Measurements from ENCODE around the gene LHFPL2. TPM values are rescaled to one million over a fixed set of nuclear protein-coding genes. Genes with fewer than 3 reads are reported as not detected.
A peak's percentile ranks its signal among the peaks of the same experiment; 100 is the strongest.

LHFPL2 gene
- total and polyA plus RNA-seq, 2 of the 4 experiments (the other 2 are of a cell fraction) = 6.5 to 11.3 TPM

DNA sequence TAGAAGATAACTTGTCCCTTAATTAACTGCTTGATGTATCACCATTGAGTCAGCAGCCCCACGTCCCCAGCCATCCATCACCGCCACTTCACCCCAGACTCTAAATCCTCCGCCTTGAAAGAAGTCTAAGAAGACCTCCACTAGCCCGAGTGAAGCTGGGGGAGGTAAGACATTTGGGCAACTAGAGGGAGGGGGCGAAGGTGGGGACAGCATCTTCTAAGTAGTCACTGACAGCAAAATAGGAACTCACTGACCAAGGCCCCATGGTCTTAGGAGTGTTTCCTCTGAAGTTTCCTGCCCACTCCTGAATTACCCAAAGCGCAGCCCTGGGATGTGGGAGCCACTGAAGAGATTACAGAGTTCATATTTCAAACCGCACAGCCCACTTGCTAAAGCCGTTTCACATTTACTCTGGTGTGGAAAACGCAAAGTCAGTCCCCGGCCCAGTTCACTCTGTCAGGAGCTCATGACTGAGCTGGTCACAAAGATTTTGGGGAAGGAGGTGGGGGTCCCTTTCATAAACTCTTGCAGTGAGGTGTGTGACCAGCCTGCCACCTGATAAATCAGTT is 107.4 kb downstream of the LHFPL2 start:
- no TSS peak for BruUV-seq (replicated peaks)
- CTCF ChIA-PET = interaction anchor here (1.2 kb wide), 1 partner anchor 8 kb away, joined by 5 read pairs; no protein-coding TSS in a partner anchor
- no peak overlapping the region for H4K5ac ChIP-seq (ENCODE audit: low read depth, low read length)
- no peak overlapping the region for H3K9ac ChIP-seq (ENCODE audit: low read depth, low read length)
- H2AFZ ChIP-seq (replicated peaks; ENCODE audit: low read length, poor library complexity) = no peak overlapping the region
- WGBS, 2 experiments (ENCODE audit: extremely low coverage in 2 of 2, insufficient read length in 1 of 2) = 70% methylated on average over 4 of the region's 10 CpGs; no CpG with 5 or more reads in 1 of the 2 experiments
- dilution Hi-C loops (cut with HindIII; ENCODE audit: low sequenced_read_pairs, unreplicated experiment) = no loop called here
- H3K4me3 ChIP-seq (ENCODE audit: insufficient read depth, low read depth, low read length) = no peak overlapping the region
- DNase-seq (no peak), ATAC-seq (ENCODE audit: low read depth) (no peak)
- no peak overlapping the region for H3K27ac ChIP-seq (ENCODE audit: insufficient read depth, low read length)
- no peak overlapping the region for H2BK20ac ChIP-seq (ENCODE audit: low read depth, low read length)
- H3K56ac ChIP-seq (ENCODE audit: extremely low read depth, insufficient read depth, low read length) = no peak overlapping the region
- H3K27me3 ChIP-seq (ENCODE audit: control insufficient read depth, insufficient read depth, low read length) = no peaks in the 10 kb centered on the region
- no peaks in the 10 kb centered on the region for H3K9me3 ChIP-seq (ENCODE audit: control insufficient read depth, insufficient read depth, low read length)
- H3K36me3 ChIP-seq (ENCODE audit: control insufficient read depth, insufficient read depth, low read length) = peaks cover 6% of the 10 kb centered on the region
- H2AK9ac ChIP-seq (replicated peaks; ENCODE audit: low read depth, low read length, poor library complexity) = no peak overlapping the region
- POLR2A ChIA-PET (ENCODE audit: unreplicated experiment) = no interaction called here
- peaks cover 14% of the 10 kb centered on the region for H3K4me1 ChIP-seq (ENCODE audit: control insufficient read depth, insufficient read depth, low read length)
- H3K23ac ChIP-seq (ENCODE audit: low read depth, low read length) = 0 out of 2 replicates have a peak overlapping the region, but pooled peaks have one; percentile 8
- no peak overlapping the region for H3K4me2 ChIP-seq (ENCODE audit: low read depth, low read length)
- H3K79me1 ChIP-seq (ENCODE audit: low read depth in 1 of 2, low read length in 2 of 2) = peaks cover 47 to 87% of the 10 kb centered on the region in 2 experiments
- intact Hi-C loops (cut with micrococcal nuclease) = no loop called here
- peak overlapping the region; percentile 32 for H2AK5ac ChIP-seq (ENCODE audit: low read depth, low read length)
- TF ChIP-seq, protein P1, sequence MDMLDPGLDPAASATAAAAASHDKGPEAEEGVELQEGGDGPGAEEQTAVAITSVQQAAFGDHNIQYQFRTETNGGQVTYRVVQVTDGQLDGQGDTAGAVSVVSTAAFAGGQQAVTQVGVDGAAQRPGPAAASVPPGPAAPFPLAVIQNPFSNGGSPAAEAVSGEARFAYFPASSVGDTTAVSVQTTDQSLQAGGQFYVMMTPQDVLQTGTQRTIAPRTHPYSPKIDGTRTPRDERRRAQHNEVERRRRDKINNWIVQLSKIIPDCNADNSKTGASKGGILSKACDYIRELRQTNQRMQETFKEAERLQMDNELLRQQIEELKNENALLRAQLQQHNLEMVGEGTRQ (IDR thresholded peaks at IDR 0.05; ENCODE audit: low read depth, low read length) = no peak
- TF ChIP-seq, protein P2, sequence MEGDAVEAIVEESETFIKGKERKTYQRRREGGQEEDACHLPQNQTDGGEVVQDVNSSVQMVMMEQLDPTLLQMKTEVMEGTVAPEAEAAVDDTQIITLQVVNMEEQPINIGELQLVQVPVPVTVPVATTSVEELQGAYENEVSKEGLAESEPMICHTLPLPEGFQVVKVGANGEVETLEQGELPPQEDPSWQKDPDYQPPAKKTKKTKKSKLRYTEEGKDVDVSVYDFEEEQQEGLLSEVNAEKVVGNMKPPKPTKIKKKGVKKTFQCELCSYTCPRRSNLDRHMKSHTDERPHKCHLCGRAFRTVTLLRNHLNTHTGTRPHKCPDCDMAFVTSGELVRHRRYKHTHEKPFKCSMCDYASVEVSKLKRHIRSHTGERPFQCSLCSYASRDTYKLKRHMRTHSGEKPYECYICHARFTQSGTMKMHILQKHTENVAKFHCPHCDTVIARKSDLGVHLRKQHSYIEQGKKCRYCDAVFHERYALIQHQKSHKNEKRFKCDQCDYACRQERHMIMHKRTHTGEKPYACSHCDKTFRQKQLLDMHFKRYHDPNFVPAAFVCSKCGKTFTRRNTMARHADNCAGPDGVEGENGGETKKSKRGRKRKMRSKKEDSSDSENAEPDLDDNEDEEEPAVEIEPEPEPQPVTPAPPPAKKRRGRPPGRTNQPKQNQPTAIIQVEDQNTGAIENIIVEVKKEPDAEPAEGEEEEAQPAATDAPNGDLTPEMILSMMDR (conservative IDR thresholded peaks at IDR 0.05; ENCODE audit: low read depth, low read length) = no peak
- TF ChIP-seq, protein P3, sequence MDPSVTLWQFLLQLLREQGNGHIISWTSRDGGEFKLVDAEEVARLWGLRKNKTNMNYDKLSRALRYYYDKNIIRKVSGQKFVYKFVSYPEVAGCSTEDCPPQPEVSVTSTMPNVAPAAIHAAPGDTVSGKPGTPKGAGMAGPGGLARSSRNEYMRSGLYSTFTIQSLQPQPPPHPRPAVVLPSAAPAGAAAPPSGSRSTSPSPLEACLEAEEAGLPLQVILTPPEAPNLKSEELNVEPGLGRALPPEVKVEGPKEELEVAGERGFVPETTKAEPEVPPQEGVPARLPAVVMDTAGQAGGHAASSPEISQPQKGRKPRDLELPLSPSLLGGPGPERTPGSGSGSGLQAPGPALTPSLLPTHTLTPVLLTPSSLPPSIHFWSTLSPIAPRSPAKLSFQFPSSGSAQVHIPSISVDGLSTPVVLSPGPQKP (IDR thresholded peaks at IDR 0.05; ENCODE audit: borderline replicate concordance, low read depth, low read length) = no peak
- no peak for TF ChIP-seq MAZ (IDR thresholded peaks at IDR 0.05; ENCODE audit: borderline replicate concordance, low read depth, low read length)
- TF ChIP-seq RCOR1 (IDR thresholded peaks at IDR 0.05; ENCODE audit: insufficient replicate concordance, low read length) = no peak
- no peak for TF ChIP-seq FOS (IDR thresholded peaks at IDR 0.05; ENCODE audit: low read depth, low read length)
- no peak for TF ChIP-seq MXI1 (IDR thresholded peaks at IDR 0.05; ENCODE audit: borderline replicate concordance, low read depth, low read length)
- no peak for TF ChIP-seq BHLHE40 (IDR thresholded peaks at IDR 0.05; ENCODE audit: low read depth, low read length)
- no peak for TF ChIP-seq POLR2A (IDR thresholded peaks at IDR 0.05; ENCODE audit: low read depth, low read length)
- TF ChIP-seq SMC3 (IDR thresholded peaks at IDR 0.05; ENCODE audit: low read depth, low read length) = no peak
- H4K8ac ChIP-seq (ENCODE audit: low read depth in 2 of 2, low read length in 2 of 2) = no peak overlapping the region
- H3K18ac ChIP-seq (ENCODE audit: low read depth, low read length) = no peak overlapping the region
- no peak overlapping the region for H2BK15ac ChIP-seq (ENCODE audit: low read depth, low read length)
- H2BK5ac ChIP-seq (ENCODE audit: low read depth, low read length, poor library complexity, severe bottlenecking) = no peak overlapping the region
- peak overlapping the region; percentile 34; the same call in 1 of the 2 replicates for H2BK120ac ChIP-seq (ENCODE audit: low read depth, low read length)
- 0 out of 2 replicates have a peak overlapping the region, but pooled peaks have one; percentile 45 for H3K4ac ChIP-seq (ENCODE audit: low read depth, low read length)
- in situ Hi-C loops (cut with MboI; ENCODE audit: low sequenced_read_pairs) = no loop called here
- 0 out of 2 replicates have a peak overlapping the region, but pooled peaks have one; percentile 7 for H3K14ac ChIP-seq (replicated peaks; ENCODE audit: low read depth, low read length)
- H4K20me1 ChIP-seq (ENCODE audit: insufficient read depth, low read length) = peaks cover 10% of the 10 kb centered on the region; the same call in 1 of the 2 replicates
- H4K91ac ChIP-seq (ENCODE audit: insufficient read depth, low read depth, low read length) = 0 out of 2 replicates have a peak overlapping the region, but pooled peaks have one; percentile 28
- peaks cover 27% of the 10 kb centered on the region for H3K9me1 ChIP-seq (ENCODE audit: insufficient read depth, low read length)

Data from IMR-90 (cell line).